Mononuclear cell (primary cell): ENCODE results near the gene KRT33B. TPM values are rescaled to one million over a fixed set of nuclear protein-coding genes. Genes with fewer than 3 reads are reported as not detected.
"Not testable (repeated sequence)": the region's sequence is repeated elsewhere in the genome, so short reads cannot be mapped to it uniquely, and the experiment has no call there.

ENCODE experiments used
- H3K27me3 ChIP-seq: 2 replicates; pipeline ENCODE4 v1.6.0; 2011; ENCODE audit warnings: low read length, control low read depth; ENCODE audit not compliant: insufficient read depth
- H3K4me1 ChIP-seq: 2 replicates; pipeline ENCODE4 v1.5.1; 2011; ENCODE audit warnings: mild to moderate bottlenecking, low read length, control low read depth; ENCODE audit not compliant: insufficient read depth
- H3K4me3 ChIP-seq: 2 replicates; pipeline ENCODE4 v1.5.1; 2011; ENCODE audit warnings: mild to moderate bottlenecking, low read length, moderate library complexity
- H3K9me3 ChIP-seq: 2 replicates; pipeline ENCODE4 v1.5.1; 2011; ENCODE audit warnings: low read depth, mild to moderate bottlenecking, control low read depth, low read length
- total RNA-seq: library from RNA; depleted of rRNA; stranded (reverse); fragments of >200 nt; gene quantifications from one replicate; pipeline ENCODE4 v1.2.3, GENCODE V29; 2012

KRT33B gene
- total RNA-seq, 1 donor: not detected

GRCh38 chr17:41402161-41402560 lies 32.5 kb upstream of the KRT33B start:
- H3K9me3 ChIP-seq: no peaks in the 10 kb centered on the region
- H3K4me1 ChIP-seq: no peaks in the 10 kb centered on the region
- H3K4me3 ChIP-seq: no peak overlapping the region
- no peaks in the 10 kb centered on the region for H3K27me3 ChIP-seq

- Histone ChIP-seq H3K4me3 (no peak within 1 kb of the TSS), H3K27me3 (no peaks in the 10 kb centered on the region), H3K4me1 (no peaks in the 10 kb centered on the region), H3K9me3 (no peaks in the 10 kb centered on the region)
Observed at GRCh38 chr17:41396996-41397660, 27.5 kb upstream of the KRT33B start, which contains the start of gene KRT31. Gene KRT31, minus strand, starts transcription at chr17:41397608. Its CDS starts 69 bp downstream, at chr17:41397539.

DNA sequence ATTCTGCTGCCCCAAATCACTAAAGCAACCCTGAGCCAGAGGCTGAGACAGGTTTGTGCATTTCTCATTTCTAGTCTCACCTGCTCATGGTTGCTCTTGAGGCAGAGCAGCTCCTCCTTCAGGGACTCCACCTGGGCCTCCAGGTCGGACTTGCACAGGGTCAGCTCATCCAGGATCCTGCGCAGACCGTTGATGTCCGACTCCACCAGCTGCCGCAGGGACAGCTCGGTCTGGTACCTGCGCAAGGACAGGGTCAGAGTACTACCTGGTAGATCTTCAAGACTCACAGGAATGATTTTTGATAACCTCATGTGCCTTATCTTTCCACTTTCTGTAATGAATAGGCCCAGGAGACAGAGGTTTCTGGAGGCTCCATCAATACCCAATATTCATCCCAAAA lies 26.7 kb upstream of the KRT33B start:
- no peaks in the 10 kb centered on the region for H3K4me1 ChIP-seq
- H3K4me3 ChIP-seq: no peak overlapping the region

GRCh38 chr17:41395611-41396010 lies 26.0 kb upstream of the KRT33B start:
- H3K27me3 ChIP-seq: no peaks in the 10 kb centered on the region
- H3K4me3 ChIP-seq: no peak overlapping the region
- H3K9me3 ChIP-seq: no peaks in the 10 kb centered on the region
- H3K4me1 ChIP-seq: no peaks in the 10 kb centered on the region

More for the DNA sequence above, 26.7 kb upstream of the KRT33B start:
- H3K27me3 ChIP-seq: no peaks in the 10 kb centered on the region
- no peaks in the 10 kb centered on the region for H3K9me3 ChIP-seq

DNA sequence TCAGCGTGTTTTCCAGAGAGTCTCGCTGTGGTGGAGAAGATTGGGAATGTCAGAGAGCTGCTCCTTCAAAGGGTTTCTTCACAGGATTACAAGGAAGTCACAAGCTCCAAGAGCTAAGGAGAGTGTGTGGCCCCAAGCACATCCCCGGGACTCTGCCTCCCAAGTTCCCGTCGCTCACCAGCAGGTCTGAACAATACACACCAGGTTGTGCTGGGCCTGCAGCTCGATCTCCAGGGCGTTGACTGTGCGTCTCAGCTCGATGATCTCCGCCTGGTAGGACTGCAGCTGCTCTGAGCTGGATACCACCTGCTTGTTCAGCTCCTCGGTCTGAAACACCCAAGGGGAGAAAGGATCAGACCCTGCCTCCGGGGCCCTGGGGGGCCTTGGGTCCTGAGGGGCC lies 25.4 kb upstream of the KRT33B start:
- not testable (repeated sequence) for H3K4me1 ChIP-seq, H3K9me3 ChIP-seq, H3K4me3 ChIP-seq, H3K27me3 ChIP-seq

- no peaks in the 10 kb centered on the region for H3K4me1 ChIP-seq
Observed at GRCh38 chr17:41394254-41394996, 24.8 kb upstream of the KRT33B start.

GRCh38 chr17:41393826-41394225 lies 24.2 kb upstream of the KRT33B start:
- H3K4me1 ChIP-seq: no peaks in the 10 kb centered on the region
- no peak overlapping the region for H3K4me3 ChIP-seq
- no peaks in the 10 kb centered on the region for H3K9me3 ChIP-seq
- H3K27me3 ChIP-seq: no peaks in the 10 kb centered on the region

More at GRCh38 chr17:41394254-41394996, 24.8 kb upstream of the KRT33B start:
- no peak overlapping the region for H3K4me3 ChIP-seq
- no peaks in the 10 kb centered on the region for H3K9me3 ChIP-seq
- H3K27me3 ChIP-seq: no peaks in the 10 kb centered on the region

GRCh38 chr17:41393294-41393693 lies 23.7 kb upstream of the KRT33B start:
- peaks cover 3% of the 10 kb centered on the region for H3K27me3 ChIP-seq
- no peak overlapping the region for H3K4me3 ChIP-seq
- no peaks in the 10 kb centered on the region for H3K4me1 ChIP-seq
- no peaks in the 10 kb centered on the region for H3K9me3 ChIP-seq

GRCh38 chr17:41392278-41392677 lies 22.7 kb upstream of the KRT33B start:
- Histone ChIP-seq H3K4me1 (no peaks in the 10 kb centered on the region), H3K9me3 (no peaks in the 10 kb centered on the region), H3K4me3 (no peak overlapping the region), H3K27me3 (peaks cover 4% of the 10 kb centered on the region)

DNA sequence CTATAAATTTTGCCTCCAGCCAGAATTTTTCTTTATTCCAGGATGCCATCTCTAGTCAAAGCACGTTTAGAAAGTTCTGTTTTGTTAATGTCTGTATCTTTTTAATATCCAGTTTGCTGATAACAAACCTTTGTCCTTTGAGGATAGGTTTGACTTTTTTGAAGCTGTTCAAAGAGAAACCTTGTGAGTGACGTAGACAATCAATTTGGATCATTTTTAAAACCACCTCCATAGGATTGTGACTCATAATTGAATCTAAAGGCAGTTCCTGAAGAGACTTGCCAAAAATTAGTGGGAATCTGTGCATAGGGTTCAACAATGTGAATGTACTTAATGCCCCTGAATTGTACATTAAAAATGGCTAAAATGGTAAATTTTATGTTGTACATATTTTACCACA lies 21.9 kb upstream of the KRT33B start:
- H3K4me3 ChIP-seq: no peak overlapping the region
- H3K27me3 ChIP-seq: peaks cover 4% of the 10 kb centered on the region
- no peaks in the 10 kb centered on the region for H3K4me1 ChIP-seq
- peaks cover 7% of the 10 kb centered on the region for H3K9me3 ChIP-seq

GRCh38 chr17:41390411-41390938 lies 20.9 kb upstream of the KRT33B start:
- no peak overlapping the region for H3K4me3 ChIP-seq
- H3K27me3 ChIP-seq: peaks cover 4% of the 10 kb centered on the region
- H3K4me1 ChIP-seq: no peaks in the 10 kb centered on the region
- H3K9me3 ChIP-seq: peaks cover 12% of the 10 kb centered on the region

DNA sequence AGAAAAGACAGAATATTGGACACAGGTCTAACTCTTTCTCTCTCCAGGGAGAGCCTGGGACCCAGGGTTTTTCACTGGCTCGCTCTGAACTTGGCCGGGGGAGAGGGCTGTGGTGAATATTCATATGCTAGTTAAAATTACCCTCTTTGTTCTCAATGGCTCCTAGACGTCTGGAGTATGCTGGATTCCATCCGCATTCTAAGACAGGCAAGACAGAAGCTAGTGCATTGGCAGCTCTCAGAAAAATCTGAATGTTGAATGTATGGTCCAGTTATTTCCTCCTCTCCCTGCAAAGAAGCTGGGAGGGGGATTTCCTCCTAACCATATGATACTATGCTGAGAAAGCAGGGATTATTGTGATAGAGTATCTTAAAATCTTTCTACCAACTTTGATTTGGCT lies 18.1 kb upstream of the KRT33B start:
- H3K4me1 ChIP-seq: no peaks in the 10 kb centered on the region
- no peak overlapping the region for H3K4me3 ChIP-seq
- peaks cover 12% of the 10 kb centered on the region for H3K9me3 ChIP-seq
- peaks cover 4% of the 10 kb centered on the region for H3K27me3 ChIP-seq

GRCh38 chr17:41386227-41386626 lies 16.6 kb upstream of the KRT33B start:
- Histone ChIP-seq H3K9me3 (peaks cover 12% of the 10 kb centered on the region), H3K4me1 (no peaks in the 10 kb centered on the region), H3K27me3 (peaks cover 4% of the 10 kb centered on the region), H3K4me3 (no peak overlapping the region)

- Histone ChIP-seq H3K4me3 (no peak overlapping the region), H3K4me1 (no peaks in the 10 kb centered on the region), H3K9me3 (peaks cover 12% of the 10 kb centered on the region), H3K27me3 (peaks cover 4% of the 10 kb centered on the region)
Observed at GRCh38 chr17:41383690-41384089, 14.1 kb upstream of the KRT33B start.

DNA sequence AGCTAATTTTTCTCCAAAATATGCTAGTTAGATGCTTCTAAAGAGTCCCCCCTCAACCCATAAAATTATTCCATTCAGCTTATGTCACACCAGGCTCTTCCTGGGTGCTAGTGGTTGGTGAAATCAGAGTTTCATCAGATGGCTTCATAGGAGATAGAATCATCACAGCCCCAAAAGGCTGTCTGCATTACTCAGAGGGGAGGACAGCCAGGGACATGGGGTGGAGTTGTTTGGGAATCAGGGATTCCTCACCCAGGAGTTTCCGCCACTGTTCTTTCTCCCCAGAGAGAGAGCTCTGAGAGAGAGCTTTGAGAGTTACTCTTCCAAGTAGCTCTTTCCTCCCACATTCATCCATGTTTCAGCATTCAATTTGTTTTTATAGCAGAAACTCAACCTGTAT lies 12.8 kb upstream of the KRT33B start:
- H3K27me3 ChIP-seq: no peaks in the 10 kb centered on the region
- H3K4me1 ChIP-seq: no peaks in the 10 kb centered on the region
- peaks cover 12% of the 10 kb centered on the region for H3K9me3 ChIP-seq
- H3K4me3 ChIP-seq: no peak overlapping the region
